Ishikawa (cell line): ENCODE measurements around the gene KLHL11.

Experiments
- CEBPB ChIP-seq: IDR thresholded peaks from 2 replicates; pipeline ENCODE4 v1.6.1; 2012
- CREB1 ChIP-seq: IDR thresholded peaks from 2 replicates; pipeline ENCODE4 v1.6.1; 2012; ENCODE audit warnings: low read depth
- EGR1 ChIP-seq: IDR thresholded peaks from 2 replicates; pipeline ENCODE4 v1.6.1; 2012
- EP300 ChIP-seq: IDR thresholded peaks from 2 replicates; pipeline ENCODE4 v1.6.1; 2012; ENCODE audit warnings: borderline replicate concordance
- FOXM1 ChIP-seq: IDR thresholded peaks from 2 replicates; pipeline ENCODE4 v1.6.1; 2012; ENCODE audit warnings: low read depth, borderline replicate concordance
- NFIC ChIP-seq: IDR thresholded peaks from 2 replicates; pipeline ENCODE4 v1.6.1; 2012
- RAD21 ChIP-seq: IDR thresholded peaks from 2 replicates; pipeline ENCODE4 v1.6.1; 2012; ENCODE audit warnings: low read depth
- REST ChIP-seq: IDR thresholded peaks from 2 replicates; pipeline ENCODE4 v1.6.1; 2012; ENCODE audit warnings: low read depth, mild to moderate bottlenecking
- TAF1 ChIP-seq: IDR thresholded peaks from 2 replicates; pipeline ENCODE4 v1.6.1; 2012; ENCODE audit warnings: low read depth, mild to moderate bottlenecking
- TCF12 ChIP-seq: IDR thresholded peaks from 2 replicates; pipeline ENCODE4 v1.6.1; 2012; ENCODE audit warnings: low read depth
- TEAD4 ChIP-seq: IDR thresholded peaks from 2 replicates; pipeline ENCODE4 v1.6.1; 2012
- YY1 ChIP-seq: IDR thresholded peaks from 2 replicates; pipeline ENCODE4 v1.6.1; 2012; ENCODE audit warnings: low read depth
- ZBTB7A ChIP-seq: IDR thresholded peaks from 2 replicates; pipeline ENCODE4 v1.6.1; 2012; ENCODE audit warnings: low read depth
- TF ChIP-seq, protein P1 (sequence below): IDR thresholded peaks from 2 replicates; pipeline ENCODE4 v1.6.1; 2012
- TF ChIP-seq, protein P2 (sequence below): IDR thresholded peaks from 2 replicates; pipeline ENCODE4 v1.6.1; 2012

The KLHL11 gene

GRCh38 chr17:41870627-41871026 is 5.4 kb upstream of the KLHL11 start:
- TF ChIP-seq TCF12 (no peak), CEBPB (no peak), REST (no peak), EP300 (no peak)

- TF ChIP-seq TCF12: no peak
- TF ChIP-seq CEBPB: no peak
- TF ChIP-seq NFIC: no peak
Observed at GRCh38 chr17:41870097-41870496, 4.9 kb upstream of the KLHL11 start.

GRCh38 chr17:41869426-41869825 is 4.2 kb upstream of the KLHL11 start:
- TF ChIP-seq TAF1 (no peak), CREB1 (no peak), RAD21 (no peak), REST (no peak), FOXM1 (no peak), EGR1 (no peak), TEAD4 (no peak), YY1 (no peak)
- TF ChIP-seq, protein P1, sequence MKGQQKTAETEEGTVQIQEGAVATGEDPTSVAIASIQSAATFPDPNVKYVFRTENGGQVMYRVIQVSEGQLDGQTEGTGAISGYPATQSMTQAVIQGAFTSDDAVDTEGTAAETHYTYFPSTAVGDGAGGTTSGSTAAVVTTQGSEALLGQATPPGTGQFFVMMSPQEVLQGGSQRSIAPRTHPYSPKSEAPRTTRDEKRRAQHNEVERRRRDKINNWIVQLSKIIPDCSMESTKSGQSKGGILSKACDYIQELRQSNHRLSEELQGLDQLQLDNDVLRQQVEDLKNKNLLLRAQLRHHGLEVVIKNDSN: no peak

- TF ChIP-seq CREB1: no peak
- TF ChIP-seq YY1: no peak
- no peak for TF ChIP-seq EGR1
- TF ChIP-seq NFIC: no peak
- TF ChIP-seq TCF12: no peak
- TF ChIP-seq REST: no peak
- no peak for TF ChIP-seq EP300
- TF ChIP-seq, protein P2, sequence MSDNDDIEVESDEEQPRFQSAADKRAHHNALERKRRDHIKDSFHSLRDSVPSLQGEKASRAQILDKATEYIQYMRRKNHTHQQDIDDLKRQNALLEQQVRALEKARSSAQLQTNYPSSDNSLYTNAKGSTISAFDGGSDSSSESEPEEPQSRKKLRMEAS: no peak
- no peak for TF ChIP-seq CEBPB
- no peak for TF ChIP-seq ZBTB7A
- TF ChIP-seq FOXM1: no peak
- TF ChIP-seq RAD21: no peak
- TF ChIP-seq TEAD4: no peak
- TF ChIP-seq TAF1: no peak
- TF ChIP-seq, protein P1: no peak
Observed at GRCh38 chr17:41868568-41868967, 3.3 kb upstream of the KLHL11 start.

- no peak for TF ChIP-seq EP300
- TF ChIP-seq, protein P2: no peak
- TF ChIP-seq CEBPB: no peak
- TF ChIP-seq RAD21: no peak
- TF ChIP-seq TAF1: no peak
- no peak for TF ChIP-seq NFIC
- TF ChIP-seq YY1: no peak
- no peak for TF ChIP-seq TEAD4
- TF ChIP-seq EGR1: no peak
- TF ChIP-seq REST: no peak
- TF ChIP-seq FOXM1: no peak
- no peak for TF ChIP-seq CREB1
- TF ChIP-seq, protein P1: no peak
- no peak for TF ChIP-seq TCF12
- TF ChIP-seq ZBTB7A: no peak
Observed at GRCh38 chr17:41865596-41865893, 322 bp upstream of the KLHL11 start.
